ENCODE data around the gene ABCC10. TPM values are rescaled to one million over a fixed set of nuclear protein-coding genes. Genes with fewer than 3 reads are reported as not detected.
"Not testable (repeated sequence)": the region's sequence is repeated elsewhere in the genome, so short reads cannot be mapped to it uniquely, and the experiment has no call there.

ABCC10 gene
- polyA plus RNA-seq, 2 of the 4 experiments (the other 2 are of a cell fraction) = 6.8 to 9.3 TPM

- no peak overlapping the region for H3K27ac ChIP-seq
- TF ChIP-seq ZFP36 (IDR thresholded peaks at IDR 0.05; ENCODE audit: borderline replicate concordance, partially characterized antibody) (no peak), KDM1A (IDR thresholded peaks at IDR 0.05; ENCODE audit: low read depth) (no peak), KDM5A (IDR thresholded peaks at IDR 0.05) (no peak), EHMT2 (IDR thresholded peaks at IDR 0.05; ENCODE audit: low read depth) (no peak)
- H3K4me3 ChIP-seq = no peak overlapping the region
- ATAC-seq (no peak), FAIRE-seq (no peak), DNase-seq (ENCODE audit: low read depth in 1 of 2, low spot score in 1 of 2) (no peak)
- CTCF ChIA-PET = interaction anchor here (1.2 kb wide), 1 partner anchor 8 kb away, joined by 3 read pairs; no protein-coding TSS in a partner anchor
- no peaks in the 10 kb centered on the region for H3K4me1 ChIP-seq
- WGBS (ENCODE audit: missing lambda C conversion rate) = 40% methylated on average over 6 of the region's 6 CpGs
- H3K9me3 ChIP-seq = no peaks in the 10 kb centered on the region
- no peak overlapping the region for H3K4me2 ChIP-seq
- POLR2A ChIA-PET = no interaction called here
Measured at GRCh38 chr6:43389730-43390295, 37.5 kb upstream of the ABCC10 start.

GRCh38 chr6:43390753-43391439 is 36.4 kb upstream of the ABCC10 start:
- DNase-seq (ENCODE audit: low read depth in 1 of 2, low spot score in 1 of 2); H3K9me3 ChIP-seq; POLR2A ChIA-PET; H3K4me3 ChIP-seq; ATAC-seq; CTCF ChIA-PET; H3K4me2 ChIP-seq; FAIRE-seq; H3K4me1 ChIP-seq; H3K27ac ChIP-seq: not testable (repeated sequence)
- 81% methylated on average over 10 of the region's 10 CpGs for WGBS (ENCODE audit: missing lambda C conversion rate)

GRCh38 chr6:43391440-43392031 is 35.8 kb upstream of the ABCC10 start:
- CTCF ChIA-PET = no interaction called here
- FAIRE-seq = no peak
- DNase-seq (ENCODE audit: low read depth in 1 of 2, low spot score in 1 of 2) = no peak
- no peak overlapping the region for H3K27ac ChIP-seq
- no peak overlapping the region for H3K4me3 ChIP-seq
- POLR2A ChIA-PET = no interaction called here
- 74% methylated on average over 13 of the region's 13 CpGs for WGBS (ENCODE audit: missing lambda C conversion rate)
- H3K4me2 ChIP-seq = no peak overlapping the region
- H3K9me3 ChIP-seq = no peaks in the 10 kb centered on the region
- no peak for ATAC-seq
- TF ChIP-seq RNF2 (IDR thresholded peaks at IDR 0.05; ENCODE audit: borderline replicate concordance, low read depth) (no peak), HOXB13 (CRISPR knock-in tag; IDR thresholded peaks at IDR 0.05; ENCODE audit: low read depth) (no peak), EHMT2 (IDR thresholded peaks at IDR 0.05; ENCODE audit: low read depth) (no peak), E2F6 (IDR thresholded peaks at IDR 0.05; ENCODE audit: borderline replicate concordance, low read depth) (no peak), GATA3 (IDR thresholded peaks at IDR 0.05; ENCODE audit: borderline replicate concordance) (no peak), REST (IDR thresholded peaks at IDR 0.05) (no peak), FOXS1 (CRISPR knock-in tag; IDR thresholded peaks at IDR 0.05) (no peak), CBX2 (IDR thresholded peaks at IDR 0.05; ENCODE audit: borderline replicate concordance, low read depth) (no peak), HES2 (IDR thresholded peaks at IDR 0.05) (no peak), HDAC2 (IDR thresholded peaks at IDR 0.05) (no peak), HOXB5 (CRISPR knock-in tag; IDR thresholded peaks at IDR 0.05) (no peak), ZC3H11A (IDR thresholded peaks at IDR 0.05) (no peak), EP300 (IDR thresholded peaks at IDR 0.05) (no peak), FOSB (CRISPR knock-in tag; IDR thresholded peaks at IDR 0.05) (no peak), CTCF (IDR thresholded peaks at IDR 0.05) (no peak), NR3C1 (IDR thresholded peaks at IDR 0.05) (no peak), MAZ (IDR thresholded peaks at IDR 0.05; ENCODE audit: borderline replicate concordance, low read depth, low read length) (no peak), NFE2L2 (conservative IDR thresholded peaks at IDR 0.05; ENCODE audit: low read length) (no peak)
- no peaks in the 10 kb centered on the region for H3K4me1 ChIP-seq

- H3K4me2 ChIP-seq; H3K4me3 ChIP-seq; POLR2A ChIA-PET; H3K9me3 ChIP-seq; ATAC-seq; H3K27ac ChIP-seq; FAIRE-seq; DNase-seq (ENCODE audit: low read depth in 1 of 2, low spot score in 1 of 2); H3K4me1 ChIP-seq: not testable (repeated sequence)
- WGBS (ENCODE audit: missing lambda C conversion rate) = 61% methylated on average over 11 of the region's 11 CpGs
- CTCF ChIA-PET = interaction anchor here (1.5 kb wide), 1 partner anchor 104 kb away, joined by 3 read pairs; no protein-coding TSS in a partner anchor
Measured at GRCh38 chr6:43393133-43393532, 34.2 kb upstream of the ABCC10 start.
